Stimulated activated CD8-positive, alpha-beta memory T cell treated with anti-CD3 and anti-CD28 coated beads, Interleukin-4, amount 100 ng/mL, for 48 hours (primary cell): Measurements from ENCODE around the gene HOXA1.

Experiments
- DNase-seq: peaks from one replicate; pipeline ENCODE4 v3.0.0-alpha.2; 2020

The HOXA1 gene

GRCh38 chr7:27095897-27096767, at the start of gene HOXA1:
HOXA1 (minus strand) TSS chr7:27096000; CDS start chr7:27095912, 88 bp downstream.
- peak; percentile 80 for DNase-seq

- no peak for DNase-seq
These were observed 49.5 kb upstream of the HOXA1 start for GRCh38 chr7:27145165-27145913.

GRCh38 chr7:27144781-27145164, 49.0 kb upstream of the HOXA1 start:
- DNase-seq: no peak

- DNase-seq: no peak
These were observed 48.4 kb upstream of the HOXA1 start for GRCh38 chr7:27143950-27144780.

- no peak for DNase-seq
These were observed 47.5 kb upstream of the HOXA1 start, which contains the start of gene HOXA5 for GRCh38 chr7:27143023-27143949. HOXA5 (minus strand) TSS chr7:27143681; CDS start chr7:27143607, 74 bp downstream.

GRCh38 chr7:27142580-27143022, 46.8 kb upstream of the HOXA1 start:
- DNase-seq: no peak

- no peak for DNase-seq
These were observed 46.3 kb upstream of the HOXA1 start for GRCh38 chr7:27141923-27142579.

GRCh38 chr7:27141137-27141922, 45.5 kb upstream of the HOXA1 start:
- no peak for DNase-seq

GRCh38 chr7:27140126-27140857, 44.5 kb upstream of the HOXA1 start:
- no peak for DNase-seq

GRCh38 chr7:27139334-27140125, 43.7 kb upstream of the HOXA1 start:
- DNase-seq: no peak

- no peak for DNase-seq
These were observed 43.2 kb upstream of the HOXA1 start for GRCh38 chr7:27138985-27139333.

- DNase-seq: no peak
These were observed 42.7 kb upstream of the HOXA1 start for GRCh38 chr7:27138472-27138871.

- no peak for DNase-seq
These were observed 42.0 kb upstream of the HOXA1 start for GRCh38 chr7:27137640-27138315.

- DNase-seq: no peak
These were observed 38.6 kb upstream of the HOXA1 start for GRCh38 chr7:27134392-27134791.

- DNase-seq: no peak
These were observed 37.8 kb upstream of the HOXA1 start for GRCh38 chr7:27133409-27134231.

- no peak for DNase-seq
These were observed 37.2 kb upstream of the HOXA1 start for GRCh38 chr7:27132978-27133377.

GRCh38 chr7:27132214-27132613, 36.4 kb upstream of the HOXA1 start:
- DNase-seq: no peak
